ENCODE measurements around the gene ADCYAP1.

Gene ADCYAP1

GRCh38 chr18:910247-910646 lies 5.6 kb downstream of the ADCYAP1 start:
- no peak for DNase-seq

- no peak for DNase-seq
Measured at GRCh38 chr18:911025-911424, 6.4 kb downstream of the ADCYAP1 start.

GRCh38 chr18:911486-911885 lies 6.8 kb downstream of the ADCYAP1 start:
- no peak for DNase-seq

GRCh38 chr18:916562-916961 lies 11.9 kb downstream of the ADCYAP1 start:
- DNase-seq, result no peak

- DNase-seq, result no peak
Measured at GRCh38 chr18:919078-919477, 14.4 kb downstream of the ADCYAP1 start.

- DNase-seq, result no peak
Measured at GRCh38 chr18:923144-923866, 18.6 kb downstream of the ADCYAP1 start.

GRCh38 chr18:924987-925386 lies 20.3 kb downstream of the ADCYAP1 start:
- no peak for DNase-seq

GRCh38 chr18:926946-927345 lies 22.3 kb downstream of the ADCYAP1 start:
- no peak for DNase-seq

GRCh38 chr18:933082-933481 lies 28.4 kb downstream of the ADCYAP1 start:
- DNase-seq, result no peak

GRCh38 chr18:934518-935133 lies 30.0 kb downstream of the ADCYAP1 start:
- no peak for DNase-seq

GRCh38 chr18:936941-937340 lies 32.3 kb downstream of the ADCYAP1 start:
- DNase-seq, result no peak

- DNase-seq, result no peak
Measured at GRCh38 chr18:939166-939565, 34.5 kb downstream of the ADCYAP1 start.

- DNase-seq, result no peak
Measured at GRCh38 chr18:939958-940357, 35.3 kb downstream of the ADCYAP1 start.

- DNase-seq, result no peak
Measured at GRCh38 chr18:941331-941730, 36.7 kb downstream of the ADCYAP1 start.

- no peak for DNase-seq
Measured at GRCh38 chr18:944440-944839, 39.8 kb downstream of the ADCYAP1 start.

- no peak for DNase-seq
Measured at GRCh38 chr18:949724-950631, 45.3 kb downstream of the ADCYAP1 start.

- DNase-seq, result no peak
Measured at GRCh38 chr18:950882-951495, 46.3 kb downstream of the ADCYAP1 start.

- DNase-seq, result no peak
Measured at GRCh38 chr18:955384-956066, 50.9 kb downstream of the ADCYAP1 start.

- DNase-seq, result no peak
Measured at GRCh38 chr18:957829-958228, 53.2 kb downstream of the ADCYAP1 start.

- no peak for DNase-seq
Measured at GRCh38 chr18:959854-960253, 55.2 kb downstream of the ADCYAP1 start.

Data from C1 segment of cervical spinal cord (tissue), 14 donors.